Nephron progenitor cell (in vitro differentiated cells): ENCODE results near the gene CHI3L1.

Source experiments
- DNase-seq: peaks from one replicate; pipeline ENCODE4 v3.0.0; 2021
- H3K27ac Mint-ChIP-seq: 2 replicates; pipeline ENCODE4 v1.8.0; 2021; ENCODE audit warnings: mild to moderate bottlenecking, moderate library complexity, mixed read lengths
- H3K27me3 Mint-ChIP-seq: 2 replicates; pipeline ENCODE4 v1.8.0; 2021; ENCODE audit warnings: mild to moderate bottlenecking, low read depth, mixed read lengths; ENCODE audit not compliant: poor library complexity
- H3K36me3 Mint-ChIP-seq: 2 replicates; pipeline ENCODE4 v1.8.0; 2021; ENCODE audit warnings: low read depth, mixed read lengths
- H3K4me1 Mint-ChIP-seq: 2 replicates; pipeline ENCODE4 v1.8.0; 2021; ENCODE audit warnings: mixed read lengths
- H3K4me3 Mint-ChIP-seq: 2 replicates; pipeline ENCODE4 v1.8.0; 2021; ENCODE audit warnings: mild to moderate bottlenecking, moderate library complexity, mixed read lengths
- H3K9me3 Mint-ChIP-seq: 2 replicates; pipeline ENCODE4 v1.8.0; 2021; ENCODE audit warnings: mild to moderate bottlenecking, moderate library complexity, mixed read lengths
- CTCF ChIP-seq: fragments of 200-600 bp; sonication (generic); IDR thresholded peaks from 2 replicates; pipeline ENCODE4 v1.5.0; 2021; ENCODE audit warnings: antibody characterized with exemption

Gene CHI3L1

GRCh38 chr1:203130358-203130985 lies 56.0 kb downstream of the CHI3L1 start:
- H3K4me3 Mint-ChIP-seq, result no peak overlapping the region
- DNase-seq, result no peak
- peaks cover 50% of the 10 kb centered on the region for H3K27me3 Mint-ChIP-seq
- H3K36me3 Mint-ChIP-seq, result no peaks in the 10 kb centered on the region
- H3K9me3 Mint-ChIP-seq, result no peaks in the 10 kb centered on the region
- H3K27ac Mint-ChIP-seq, result no peak overlapping the region
- peaks cover 32% of the 10 kb centered on the region for H3K4me1 Mint-ChIP-seq
- no peak for TF ChIP-seq CTCF

- Mint-ChIP-seq H3K4me1 (peaks cover 34% of the 10 kb centered on the region), H3K27me3 (peaks cover 58% of the 10 kb centered on the region), H3K36me3 (no peaks in the 10 kb centered on the region), H3K4me3 (no peak overlapping the region), H3K9me3 (no peaks in the 10 kb centered on the region), H3K27ac (no peak overlapping the region)
- TF ChIP-seq CTCF, result no peak
- DNase-seq, result no peak
These were observed 56.8 kb downstream of the CHI3L1 start for GRCh38 chr1:203129501-203130231.
